NCI-H2196 (cell line): ENCODE data around the gene CHTF8.

Source experiments
- DNase-seq: peaks from one replicate; lab custom pipeline; 2025; ENCODE audit not compliant: unreplicated experiment; lab: John Stamatoyannopoulos, UW

CHTF8 gene

GRCh38 chr16:69088684-69089083 is 43.7 kb downstream of the CHTF8 start:
- no peak for DNase-seq

DNA sequence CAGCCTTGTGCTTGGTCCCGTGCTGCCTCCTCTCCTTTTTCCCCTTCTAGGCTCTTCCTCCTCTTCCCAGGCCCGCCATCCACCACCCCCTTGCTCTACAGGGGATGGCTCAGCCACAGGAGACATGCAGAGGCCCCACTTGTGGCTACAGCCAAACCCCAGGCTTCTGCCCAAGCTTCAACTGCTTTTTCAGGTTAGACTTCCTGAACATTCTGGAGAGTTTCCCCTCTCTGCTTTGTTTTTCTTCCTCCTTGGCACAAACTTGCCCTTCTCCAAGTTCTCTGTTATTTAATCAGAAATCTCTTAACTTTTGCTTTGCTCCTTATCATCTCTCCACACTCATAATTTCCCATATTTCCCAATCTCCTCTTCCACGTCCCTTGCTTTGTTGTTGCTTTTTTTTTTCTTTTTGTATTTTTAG is 45.2 kb downstream of the CHTF8 start:
- DNase-seq: no peak

DNA sequence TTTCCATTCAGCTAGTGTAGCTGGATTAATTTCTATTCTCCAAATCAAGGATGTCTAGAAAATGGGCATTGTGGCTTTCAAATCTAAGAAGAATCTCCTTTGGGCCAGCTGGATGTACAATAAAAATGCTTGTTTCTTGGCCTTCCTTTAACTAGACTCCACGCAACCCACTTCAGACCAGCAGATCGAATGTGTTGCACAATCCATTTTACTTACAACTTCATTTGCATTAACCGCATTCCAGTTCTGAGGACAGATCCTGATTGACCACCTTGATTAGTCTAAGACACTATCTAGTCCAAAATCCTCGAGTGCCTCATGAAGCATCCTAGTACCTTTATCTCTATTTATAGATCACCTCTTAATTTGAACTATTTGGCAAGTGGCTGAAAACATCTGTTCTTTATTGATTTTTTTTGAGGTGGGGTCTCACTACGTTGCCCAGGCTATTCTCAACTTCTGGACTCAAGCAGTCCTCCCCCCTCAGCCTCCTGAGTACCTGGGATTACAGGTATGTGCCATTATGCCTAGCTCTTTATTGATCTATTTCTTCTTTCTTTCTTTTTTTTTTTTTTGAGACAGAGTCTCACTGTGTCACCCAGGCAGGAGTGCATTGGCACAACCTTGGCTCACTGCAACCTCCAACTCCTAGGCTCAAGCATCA is 47.2 kb downstream of the CHTF8 start:
- no peak for DNase-seq

- DNase-seq: no peak
These were observed 48.1 kb downstream of the CHTF8 start for GRCh38 chr16:69084289-69084688.

- no peak for DNase-seq
These were observed 49.0 kb downstream of the CHTF8 start for GRCh38 chr16:69083306-69083941.

DNA sequence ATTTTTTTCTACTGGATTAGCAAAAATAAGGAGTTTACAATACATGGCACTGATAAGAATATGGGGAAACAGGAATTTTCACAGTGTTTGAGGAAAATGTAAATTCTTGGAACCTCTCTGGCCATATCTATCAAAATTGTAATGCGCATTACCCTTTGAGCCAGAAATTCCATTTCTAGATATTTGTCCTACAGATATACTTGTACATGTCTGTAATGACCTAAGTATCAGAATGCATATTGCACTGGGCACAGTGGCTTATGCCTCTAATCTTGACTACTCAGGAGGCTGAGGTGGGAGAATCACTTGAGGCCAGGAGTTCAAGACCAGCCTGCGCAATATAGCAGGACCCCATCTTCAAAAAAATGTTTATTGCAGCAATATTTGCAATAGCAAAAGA is 52.7 kb downstream of the CHTF8 start:
- DNase-seq: no peak

DNA sequence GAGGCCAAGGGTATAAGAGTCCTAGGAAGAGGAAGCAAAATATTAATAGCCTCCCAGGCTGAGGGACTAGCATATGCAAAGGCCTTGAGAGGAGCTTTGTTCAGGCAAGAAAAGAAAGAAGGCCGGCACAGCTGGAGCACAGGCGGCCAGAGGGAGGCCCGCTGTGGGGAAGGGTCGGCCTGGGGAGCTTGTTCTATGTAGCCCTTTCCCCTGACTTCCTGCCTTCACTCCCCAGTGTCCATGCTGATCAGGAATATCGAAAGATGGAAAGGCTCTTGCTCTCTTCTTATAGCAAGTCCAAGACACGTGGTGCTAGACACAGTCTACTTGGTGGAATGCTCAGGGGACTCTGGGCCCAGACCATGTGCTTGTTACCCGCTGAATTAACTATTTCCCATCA is 54.3 kb downstream of the CHTF8 start:
- DNase-seq: no peak

DNA sequence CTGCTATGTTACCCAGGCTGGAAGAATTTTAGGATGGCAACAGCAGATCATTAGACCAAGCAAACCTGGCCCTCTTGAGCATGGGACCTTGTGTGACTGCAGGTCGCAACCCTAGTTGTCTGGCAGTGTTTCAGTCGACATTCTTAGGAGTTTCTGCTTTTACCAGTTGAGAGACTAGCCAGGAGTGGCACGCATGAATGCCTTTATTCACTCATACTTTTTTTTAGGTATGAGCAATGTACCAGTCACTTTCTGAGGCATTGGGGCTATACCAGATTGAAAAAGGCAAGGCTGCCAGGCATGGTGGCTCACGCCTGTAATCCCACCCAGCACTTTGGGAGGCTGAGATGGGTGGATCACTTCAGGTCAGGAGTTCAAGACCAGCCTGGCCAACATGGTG is 55.1 kb downstream of the CHTF8 start:
- DNase-seq: no peak

GRCh38 chr16:69073181-69073702 is 59.1 kb downstream of the CHTF8 start:
- no peak for DNase-seq

GRCh38 chr16:69072640-69072974 is 59.8 kb downstream of the CHTF8 start:
- no peak for DNase-seq

DNA sequence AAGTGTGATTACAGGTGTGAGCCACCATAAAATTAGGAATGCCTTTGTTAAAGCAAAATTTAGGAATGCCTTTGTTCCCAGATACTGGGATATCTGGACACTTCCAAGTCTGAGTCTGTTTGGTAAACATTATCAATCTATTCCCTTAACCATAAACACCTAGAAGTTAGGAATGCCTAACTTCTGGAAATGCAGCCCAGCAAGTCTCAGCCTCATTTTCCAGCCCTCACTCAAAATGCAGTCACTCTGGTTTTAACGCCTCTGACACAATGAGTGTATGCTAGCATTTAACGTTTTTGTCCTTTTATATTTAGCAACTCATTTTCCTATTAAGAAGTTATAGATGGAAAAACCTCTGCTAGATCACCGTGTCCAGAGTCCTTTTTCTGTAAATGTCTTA is 61.4 kb downstream of the CHTF8 start:
- DNase-seq: no peak

- no peak for DNase-seq
These were observed 62.9 kb downstream of the CHTF8 start for GRCh38 chr16:69069504-69069903.
